GM19452 (cell line): Measurements from ENCODE around the gene EVI5.
"Not testable (repeated sequence)": the region's sequence is repeated elsewhere in the genome, so short reads cannot be mapped to it uniquely, and the experiment has no call there.

Experiments used
- ATAC-seq: cut with Tn5 transposase; IDR thresholded peaks from one replicate; pipeline ENCODE4 v1.9.1; 2021; ENCODE audit not compliant: unreplicated experiment

EVI5 gene

DNA sequence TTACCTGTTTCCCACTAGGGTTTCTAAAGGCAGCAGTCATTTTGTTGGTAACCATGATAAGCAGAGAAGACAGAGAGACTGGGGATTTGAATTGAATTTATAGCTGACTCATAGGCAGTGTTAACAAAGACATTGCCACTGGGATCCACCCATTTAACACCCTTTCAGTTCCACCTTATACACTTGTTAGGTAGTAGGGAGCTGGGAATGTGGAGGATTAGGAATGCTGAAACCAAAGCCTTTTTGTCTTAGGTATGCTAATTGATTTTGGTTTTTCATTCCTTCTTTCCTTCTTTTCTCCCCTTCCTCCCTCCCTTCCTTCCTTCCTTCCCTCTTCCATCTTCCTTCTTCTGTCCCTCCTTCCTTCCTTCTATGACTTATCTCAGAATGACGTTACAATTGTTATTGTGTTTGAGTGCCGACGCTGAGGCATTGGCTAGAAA, 7.5 kb upstream of the EVI5 start:
- no peak for ATAC-seq

DNA sequence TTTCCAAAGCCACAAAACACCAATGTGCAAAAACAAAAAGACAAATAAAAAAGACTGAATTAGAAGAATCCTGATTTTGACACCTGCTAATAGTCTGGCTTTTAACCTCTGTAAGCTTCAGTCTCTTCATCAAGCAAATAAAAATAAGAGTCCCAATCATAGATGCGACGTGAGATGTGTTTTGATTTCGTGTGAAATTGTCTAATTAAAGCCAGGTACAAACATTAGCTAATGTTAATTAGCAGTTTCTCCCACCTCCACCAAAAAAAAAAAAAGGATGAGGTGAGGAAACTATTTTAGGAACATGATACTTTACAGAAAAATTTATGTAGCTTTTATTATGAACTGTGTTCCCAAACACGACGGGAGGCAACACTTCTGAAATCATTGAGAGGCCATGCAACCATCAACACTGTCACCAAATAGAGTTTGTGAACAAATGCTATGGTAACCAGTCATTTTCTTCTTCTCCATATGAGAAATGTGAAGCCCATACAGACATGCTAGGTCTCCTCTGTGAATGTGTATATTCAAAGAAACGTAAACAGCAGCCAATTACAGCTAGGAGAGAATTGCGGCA, 6.7 kb upstream of the EVI5 start:
- no peak for ATAC-seq

DNA sequence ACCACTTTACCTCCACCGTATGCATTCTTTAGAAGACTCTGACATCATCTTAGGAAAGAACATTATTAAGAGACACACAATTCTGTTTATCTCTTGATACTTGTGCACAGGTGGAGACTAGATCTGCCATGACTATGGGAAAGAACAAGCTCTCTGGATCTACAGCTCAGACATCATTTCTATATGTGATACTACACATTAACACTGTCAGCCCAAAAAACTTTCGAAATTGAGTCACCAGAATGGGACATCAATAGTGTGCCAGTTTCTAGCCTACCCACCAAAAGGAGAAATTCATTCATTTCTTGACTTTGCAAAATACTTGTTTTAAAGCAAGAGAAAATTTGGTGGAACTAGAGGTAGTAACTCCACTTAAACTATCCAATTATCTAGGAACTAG, 6.0 kb upstream of the EVI5 start:
- ATAC-seq: no peak

DNA sequence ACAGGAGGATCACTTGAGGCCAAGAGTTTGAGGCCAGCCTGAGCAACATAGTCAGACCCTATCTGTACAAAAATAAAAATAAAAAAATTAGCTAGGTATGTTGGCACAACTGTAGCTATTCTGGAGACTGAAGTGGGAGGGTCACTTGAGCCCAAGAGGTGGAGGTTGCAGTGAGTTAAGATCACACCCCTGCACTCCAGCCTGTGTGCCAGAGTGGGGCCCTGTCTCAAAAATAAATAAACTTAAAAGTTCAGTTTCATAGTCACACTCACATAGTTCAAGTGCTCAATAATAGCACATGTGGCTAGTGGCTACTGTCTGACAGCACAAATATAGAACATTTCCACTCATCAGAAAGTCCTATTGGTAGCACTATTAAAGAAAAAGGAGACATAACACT, 5.2 kb upstream of the EVI5 start:
- ATAC-seq: no peak

DNA sequence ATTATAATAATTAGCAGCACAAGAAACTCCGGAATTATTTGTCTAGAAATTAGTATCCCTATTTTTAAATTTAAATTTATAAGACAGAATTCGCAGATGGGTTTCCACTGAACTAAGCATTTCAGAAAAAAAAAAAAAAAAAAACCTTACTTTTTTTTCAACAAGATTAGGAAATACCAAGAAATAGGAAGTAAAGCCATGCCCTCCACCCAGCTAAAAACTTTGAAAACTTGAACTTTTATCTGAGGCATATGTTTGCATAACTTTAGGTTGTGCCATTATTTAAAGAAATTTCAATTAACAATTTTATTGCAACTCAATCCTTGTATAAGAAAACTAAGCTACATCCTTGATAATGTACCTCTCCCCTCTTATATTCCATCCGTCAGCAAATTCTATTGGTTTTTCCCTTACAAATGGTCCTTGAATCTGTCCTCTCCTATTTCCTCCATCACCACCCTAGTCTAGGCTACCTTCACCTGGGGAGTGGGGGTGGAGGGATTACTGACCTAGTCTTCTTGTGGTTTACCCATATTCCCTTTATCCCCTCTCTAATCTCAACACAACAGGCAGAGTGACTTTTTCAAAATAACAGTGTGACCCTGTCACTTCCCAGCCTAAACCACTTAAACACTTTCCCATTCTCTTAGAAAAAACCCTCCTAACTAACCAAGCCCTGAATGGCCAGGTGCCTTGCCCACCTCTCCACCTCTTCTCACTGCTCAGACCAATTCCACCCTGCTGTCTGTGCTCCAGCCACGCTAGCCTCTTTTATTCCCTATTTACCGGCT, 1.4 kb upstream of the EVI5 start:
- ATAC-seq: no peak

DNA sequence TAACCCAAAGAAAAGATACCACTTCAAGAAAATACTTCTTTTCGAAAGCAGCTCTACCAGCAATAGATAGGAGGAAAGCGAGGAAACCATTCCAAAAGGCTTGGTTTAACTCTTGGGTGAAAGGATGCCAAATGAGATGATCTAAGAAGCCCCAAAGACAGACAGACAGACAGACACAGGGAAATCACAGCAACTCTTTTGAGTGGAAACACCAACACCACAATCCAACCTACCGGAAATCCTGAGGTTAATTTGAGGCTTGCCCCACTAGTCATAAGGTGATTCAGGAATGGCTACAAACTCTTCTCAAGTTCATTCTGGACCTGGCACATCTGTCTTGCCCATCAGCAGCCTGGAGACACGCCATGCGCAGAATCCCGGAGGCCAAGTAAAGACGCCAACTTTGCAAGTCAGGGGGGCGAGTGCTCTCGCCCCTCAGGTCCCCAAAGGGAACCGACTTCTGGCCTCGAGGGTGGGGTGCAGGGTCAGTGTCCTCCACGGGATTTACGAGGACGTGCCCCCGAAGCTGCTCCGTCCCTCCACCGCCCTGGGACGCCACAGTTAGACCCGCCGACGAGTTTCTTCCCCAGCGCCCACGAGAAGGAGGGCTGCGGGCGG, 778 bp downstream of the EVI5 start:
- no peak for ATAC-seq

DNA sequence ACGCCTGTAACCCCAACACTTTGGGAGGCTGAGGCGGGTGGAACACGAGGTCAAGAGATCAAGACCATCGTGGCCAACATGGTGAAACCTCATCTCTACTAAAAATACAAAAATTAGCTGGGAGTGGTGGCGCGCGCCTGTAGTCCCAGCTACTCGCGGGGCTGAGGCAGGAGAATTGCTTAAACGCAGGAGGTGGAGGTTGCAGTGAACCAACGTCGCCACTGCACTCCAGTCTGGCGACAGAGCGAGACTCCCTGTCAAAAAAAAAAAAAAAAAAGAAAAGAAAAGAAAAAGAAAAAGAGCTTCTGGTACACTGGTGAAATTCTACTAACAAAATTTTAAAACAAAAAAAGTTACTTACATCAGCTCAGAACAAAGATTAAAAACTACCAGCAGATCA, 1.4 kb downstream of the EVI5 start:
- not testable (repeated sequence) for ATAC-seq

DNA sequence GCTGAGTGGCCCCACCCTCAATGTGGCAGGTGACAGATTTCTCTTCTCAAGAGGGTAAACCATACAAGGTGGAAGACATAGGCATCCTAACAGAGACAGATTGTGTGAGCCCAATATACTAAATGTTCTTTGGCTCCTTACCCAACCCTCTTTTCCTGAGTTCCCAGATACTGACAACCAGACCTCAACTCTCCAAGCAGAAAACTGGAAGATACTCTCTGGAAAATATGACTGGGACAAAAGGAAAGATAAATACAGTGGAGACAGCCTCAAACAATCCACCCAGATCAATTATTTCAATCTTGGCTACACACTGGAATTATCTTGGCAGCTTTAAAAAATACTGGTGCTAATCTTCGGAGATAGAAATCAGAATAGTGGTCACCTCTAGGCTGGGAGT, 6.5 kb downstream of the EVI5 start:
- no peak for ATAC-seq

DNA sequence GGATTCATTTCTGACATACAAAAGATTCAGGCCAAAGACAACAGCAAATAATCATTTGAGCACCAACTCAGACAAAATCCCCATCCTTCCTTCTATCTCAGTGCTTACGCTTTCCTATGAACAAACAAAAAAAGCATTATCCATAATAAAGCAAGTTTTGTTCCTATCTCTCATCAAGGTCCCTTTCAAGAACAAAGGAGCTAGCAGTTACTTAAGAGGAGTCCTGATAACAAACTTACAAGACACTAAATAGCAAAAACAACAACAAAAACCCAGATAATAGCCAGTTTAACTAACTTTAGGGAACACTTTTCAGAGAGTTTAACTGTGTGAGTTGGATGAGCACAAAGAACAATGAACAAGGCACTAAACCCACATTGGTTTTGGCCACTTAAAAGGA, 10.5 kb downstream of the EVI5 start:
- ATAC-seq: no peak

DNA sequence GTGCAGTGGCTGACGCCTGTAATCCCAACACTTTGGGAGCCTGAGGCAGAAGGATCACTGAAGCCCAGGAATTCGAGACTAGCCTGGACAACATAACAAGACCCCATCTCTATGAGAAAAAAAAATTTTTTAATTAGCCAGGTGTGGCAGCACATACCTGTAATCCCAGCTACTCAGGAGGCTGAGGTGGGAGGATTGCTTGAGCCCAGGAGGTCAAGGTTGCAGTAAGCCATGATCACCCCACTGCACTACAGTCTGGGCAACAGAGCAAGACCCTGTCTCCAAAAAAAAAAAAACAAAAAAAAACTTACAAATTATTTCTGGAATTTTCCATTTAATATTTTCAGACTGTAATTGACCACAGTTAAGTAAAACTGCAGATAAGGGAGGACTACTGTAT, 11.2 kb downstream of the EVI5 start:
- not testable (repeated sequence) for ATAC-seq

DNA sequence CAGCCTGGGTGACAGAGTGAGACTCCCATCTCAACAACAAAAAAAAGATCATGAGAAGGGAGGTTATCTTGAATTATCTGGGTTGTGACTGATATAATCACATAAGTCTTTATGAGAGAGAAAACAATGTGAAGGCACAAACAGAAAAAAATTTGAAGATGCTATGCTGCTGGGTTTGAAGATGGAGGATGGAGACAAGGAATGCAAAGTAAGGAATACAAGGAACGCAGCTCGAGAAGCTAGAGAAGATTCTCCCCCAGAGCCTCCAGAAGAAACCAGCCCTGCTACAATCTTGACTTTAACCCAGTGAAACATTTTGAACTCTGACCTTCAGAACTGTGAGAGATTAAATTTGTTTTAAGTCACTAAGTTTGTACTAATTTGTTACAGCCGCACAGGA, 15.1 kb downstream of the EVI5 start:
- ATAC-seq: no peak

DNA sequence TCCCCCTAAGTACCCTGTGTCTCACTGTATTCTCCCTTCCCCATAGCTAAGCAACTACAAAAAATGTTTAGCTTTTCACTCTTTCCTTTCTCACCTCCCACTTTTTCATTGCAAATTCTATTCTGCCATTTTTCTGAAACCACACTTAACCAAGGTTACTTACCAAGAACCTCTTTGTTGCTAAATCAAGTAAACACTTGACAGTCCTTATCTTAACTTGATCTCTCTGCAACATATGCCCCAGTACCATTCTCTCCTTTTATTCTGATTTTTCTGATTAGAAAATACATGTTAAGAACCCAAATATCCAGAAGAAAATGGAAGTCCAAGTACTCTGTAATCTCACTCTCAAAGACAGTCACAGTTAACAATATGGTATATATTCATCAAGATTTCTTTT, 16.0 kb downstream of the EVI5 start:
- no peak for ATAC-seq

DNA sequence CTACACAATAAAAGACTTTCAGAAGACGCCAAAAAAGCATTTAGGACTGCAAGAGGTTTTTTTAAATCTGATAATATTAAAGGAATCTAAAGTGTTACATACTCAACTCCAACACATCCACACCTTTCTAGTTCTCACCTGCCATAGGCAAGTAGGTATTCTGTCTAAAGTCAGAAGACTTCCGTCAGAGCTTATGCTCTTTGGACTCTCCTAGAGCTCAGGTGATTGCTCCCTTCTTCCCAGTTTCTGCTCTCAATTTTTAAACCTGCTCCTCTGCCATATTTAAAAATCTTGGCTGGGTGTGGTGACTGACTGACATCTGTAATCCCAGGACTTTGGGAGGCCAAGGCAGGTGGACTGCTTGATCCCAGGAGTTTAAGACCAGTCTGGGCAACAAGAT, 16.6 kb downstream of the EVI5 start:
- ATAC-seq: no peak

DNA sequence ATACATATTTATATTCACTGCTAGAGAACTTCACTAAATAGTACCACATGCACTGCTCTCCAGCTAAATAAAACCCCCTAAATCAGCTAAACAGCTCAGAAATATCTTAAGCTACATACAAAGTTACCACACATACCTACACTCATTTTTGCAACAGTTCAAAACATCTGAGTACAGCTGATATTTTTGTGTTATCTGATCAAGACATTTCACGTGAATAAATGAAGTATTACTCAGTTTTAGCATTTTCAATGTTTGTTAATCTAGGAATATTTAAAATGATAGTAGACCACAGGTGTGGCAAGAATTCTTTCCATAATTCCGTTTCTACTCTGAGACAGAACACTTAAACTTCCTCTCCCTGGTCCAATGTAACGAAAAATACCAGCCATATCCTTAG, 20.8 kb downstream of the EVI5 start:
- ATAC-seq: no peak

DNA sequence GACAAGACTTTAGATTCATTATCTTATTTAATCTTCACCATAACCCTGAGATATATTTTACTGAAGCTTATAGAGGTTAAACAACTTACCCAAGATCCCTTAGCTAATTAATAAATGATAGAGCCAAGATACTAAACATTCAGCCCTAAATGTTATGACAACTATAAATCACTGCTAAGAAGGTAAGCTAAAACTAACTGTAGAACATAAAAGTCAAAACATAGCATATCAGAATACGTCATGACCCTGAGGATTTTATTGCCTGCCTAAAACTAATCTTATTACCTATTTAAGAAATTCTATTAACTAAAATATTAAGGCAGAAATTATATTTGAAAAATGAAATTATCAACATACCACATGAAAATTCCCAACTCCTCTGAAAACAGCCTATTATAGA, 22.6 kb downstream of the EVI5 start:
- ATAC-seq: no peak

DNA sequence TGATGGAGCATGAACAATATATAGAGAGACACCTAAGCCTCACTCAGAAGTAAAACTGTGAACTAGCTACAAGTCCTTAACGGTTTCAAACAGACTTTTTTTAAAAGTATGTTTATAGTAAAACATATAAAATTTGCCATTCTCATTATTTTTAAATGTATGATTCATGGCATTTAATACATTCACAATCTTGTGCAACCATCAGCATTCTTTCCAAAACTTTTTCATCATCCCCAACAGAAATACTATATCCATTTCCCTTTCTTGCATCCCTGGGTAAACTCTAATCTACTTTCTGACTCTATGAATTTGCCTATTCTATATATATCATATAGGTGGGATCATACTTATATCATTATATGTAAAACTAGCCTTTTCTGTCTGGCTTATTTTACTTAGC, 25.5 kb downstream of the EVI5 start:
- ATAC-seq: no peak

DNA sequence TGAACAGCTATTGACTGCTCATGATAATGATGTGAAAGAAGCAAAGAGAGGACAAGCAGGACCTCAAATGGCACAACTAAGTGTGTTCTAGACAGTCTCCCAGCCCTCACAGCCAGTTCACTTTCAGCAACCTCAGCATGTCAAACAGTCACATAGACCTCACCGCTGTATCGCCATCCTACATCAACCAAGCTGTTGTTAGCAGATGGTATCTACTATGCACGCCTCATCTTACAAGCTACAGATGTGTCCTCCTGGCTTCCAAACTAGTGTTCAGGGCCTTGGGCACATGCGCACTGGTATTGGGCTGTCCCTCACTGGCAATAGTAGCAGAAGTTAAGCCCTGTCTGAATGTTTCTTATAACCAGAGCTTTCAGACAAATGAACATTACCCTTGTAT, 28.4 kb downstream of the EVI5 start:
- ATAC-seq: no peak

DNA sequence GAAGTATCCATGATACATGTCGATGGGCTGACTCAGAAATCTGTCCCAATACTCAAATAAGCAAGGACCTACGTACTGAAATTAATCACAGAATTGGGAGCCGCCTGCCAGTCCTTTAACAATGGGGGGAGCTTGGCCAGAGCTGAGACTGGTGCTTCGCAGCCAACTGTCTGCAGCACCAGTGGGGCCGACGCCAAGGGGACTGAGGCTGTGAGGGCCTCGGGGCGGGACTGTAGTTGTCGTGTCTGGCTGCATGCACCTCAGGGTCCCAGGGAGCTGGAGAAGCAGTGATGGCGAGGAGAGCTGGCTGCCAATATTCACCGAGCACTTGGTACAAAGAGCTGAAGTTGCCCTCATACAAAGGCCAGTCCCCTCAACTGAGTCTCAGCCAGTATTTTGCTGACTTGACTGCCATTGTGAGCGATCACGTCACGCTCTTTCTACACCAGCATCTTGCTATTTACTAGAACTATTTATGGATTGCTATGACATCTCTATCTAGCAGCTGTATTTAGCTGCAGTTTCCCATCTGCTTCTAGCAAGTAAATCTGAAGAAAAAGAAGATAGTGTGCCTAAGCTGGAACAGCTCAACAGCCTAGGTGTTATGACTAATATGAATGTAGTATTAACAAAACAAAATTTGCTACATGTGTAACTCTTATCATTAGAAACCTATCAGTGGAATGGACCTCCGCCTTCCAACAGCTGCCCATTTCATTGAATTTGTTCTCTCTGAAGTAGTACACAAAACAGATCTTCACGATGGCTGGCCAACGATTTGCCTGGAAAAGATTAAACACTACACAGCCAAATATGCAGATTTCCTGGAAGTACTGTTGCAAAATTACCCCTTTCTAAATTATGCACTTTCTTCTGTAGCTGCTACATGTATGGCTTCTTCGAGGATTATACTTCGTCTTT, 29.1 kb downstream of the EVI5 start:
- ATAC-seq: no peak

DNA sequence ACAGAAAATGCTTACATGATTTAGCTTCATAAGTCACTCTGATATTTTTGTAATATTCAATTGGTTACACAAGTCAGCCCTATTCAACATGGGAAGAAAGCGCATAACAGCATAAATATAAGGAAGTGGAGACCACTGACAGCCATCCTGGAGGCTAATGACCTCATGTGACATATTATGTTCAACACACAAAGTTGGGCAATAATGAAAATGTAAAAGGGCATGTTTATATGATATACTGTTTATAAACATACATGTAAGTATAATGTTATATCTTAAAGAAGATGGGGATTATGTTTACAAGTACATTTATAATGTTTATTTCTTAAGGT, 30.2 kb downstream of the EVI5 start:
- no peak for ATAC-seq

DNA sequence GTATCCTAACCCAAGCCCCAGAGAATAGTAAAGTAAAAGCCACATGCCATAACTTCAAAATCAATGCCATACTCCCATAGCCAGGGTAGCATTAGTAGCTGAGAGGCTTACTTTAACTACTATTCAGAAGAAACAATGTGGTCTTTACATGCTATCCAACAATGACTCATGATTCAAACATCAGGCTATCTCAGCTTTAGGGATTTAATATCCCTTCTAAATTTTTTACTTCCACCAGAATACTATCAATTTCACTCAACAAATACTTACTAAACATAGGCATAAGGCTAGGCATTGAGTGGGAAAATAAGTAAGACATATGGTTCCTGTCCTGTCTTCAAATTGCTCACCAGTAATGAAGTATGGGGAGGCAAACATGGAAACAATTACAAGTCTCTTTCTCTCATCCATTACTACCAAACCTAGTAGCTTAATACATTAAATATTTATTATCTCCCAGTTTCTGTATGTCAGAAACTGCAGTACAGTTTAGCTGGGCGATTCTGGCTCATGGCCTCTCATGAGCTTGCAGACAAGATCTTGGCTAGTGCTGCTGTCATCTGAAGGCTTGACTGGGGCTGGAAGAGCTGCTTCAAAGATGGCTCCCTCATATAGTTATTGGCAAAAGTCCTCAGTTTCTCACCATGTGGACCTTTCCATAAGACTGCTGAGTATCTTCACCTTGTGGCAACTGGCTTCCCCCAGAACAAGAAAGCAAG, 30.7 kb downstream of the EVI5 start:
- no peak for ATAC-seq

DNA sequence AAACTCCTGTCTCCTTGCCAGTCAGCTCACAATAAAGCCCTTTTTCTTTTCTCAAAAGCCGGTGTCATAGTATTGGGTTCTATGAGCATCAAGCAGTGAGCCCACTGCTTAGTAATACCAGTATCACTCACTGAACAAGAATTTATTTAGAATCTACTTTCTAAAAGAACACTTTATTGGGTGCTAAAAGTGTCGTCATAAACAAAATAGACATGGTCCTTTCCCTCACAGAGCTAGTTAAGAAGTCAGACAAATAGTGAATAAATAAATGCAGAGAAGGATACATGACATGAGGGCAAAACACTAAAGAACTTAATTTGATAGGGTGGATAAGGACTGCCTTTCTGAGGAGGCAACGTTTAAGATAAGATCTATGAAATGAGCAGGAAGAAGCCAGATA, 32.2 kb downstream of the EVI5 start:
- ATAC-seq: no peak
